ENCODE data around the gene ETS1.

The ETS1 gene

GRCh38 chr11:128523641-128524040 lies 63.7 kb downstream of the ETS1 start:
- in situ Hi-C loops (cut with HindIII; ENCODE audit: low sequenced_read_pairs), result loop anchor here (25.0 kb wide), 1 partner anchor 89 kb away; no protein-coding TSS in a partner anchor

GRCh38 chr11:128522943-128523518 lies 64.3 kb downstream of the ETS1 start:
- in situ Hi-C loops (cut with HindIII; ENCODE audit: low sequenced_read_pairs), result loop anchor here (25.0 kb wide), 1 partner anchor 89 kb away; no protein-coding TSS in a partner anchor

- in situ Hi-C loops (cut with HindIII; ENCODE audit: low sequenced_read_pairs), result loop anchor here (25.0 kb wide), 1 partner anchor 90 kb away; no protein-coding TSS in a partner anchor
These were observed 65.1 kb downstream of the ETS1 start for GRCh38 chr11:128522055-128522942.

GRCh38 chr11:128521682-128522054 lies 65.7 kb downstream of the ETS1 start:
- in situ Hi-C loops (cut with HindIII; ENCODE audit: low sequenced_read_pairs), result loop anchor here (25.0 kb wide), 1 partner anchor 91 kb away; no protein-coding TSS in a partner anchor

GRCh38 chr11:128520888-128521681 lies 66.3 kb downstream of the ETS1 start:
- in situ Hi-C loops (cut with HindIII; ENCODE audit: low sequenced_read_pairs), result loop anchor here (25.0 kb wide), 1 partner anchor 91 kb away; no protein-coding TSS in a partner anchor

- in situ Hi-C loops (cut with HindIII; ENCODE audit: low sequenced_read_pairs), result loop anchor here (25.0 kb wide), 1 partner anchor 92 kb away; no protein-coding TSS in a partner anchor
These were observed 67.0 kb downstream of the ETS1 start for GRCh38 chr11:128520206-128520887.

GRCh38 chr11:128519338-128519737 lies 68.0 kb downstream of the ETS1 start:
- in situ Hi-C loops (cut with HindIII; ENCODE audit: low sequenced_read_pairs), result loop anchor here (25.0 kb wide), 1 partner anchor 93 kb away; no protein-coding TSS in a partner anchor

- in situ Hi-C loops (cut with HindIII; ENCODE audit: low sequenced_read_pairs), result loop anchor here (25.0 kb wide), 1 partner anchor 94 kb away; no protein-coding TSS in a partner anchor
These were observed 68.7 kb downstream of the ETS1 start for GRCh38 chr11:128518493-128519207.

GRCh38 chr11:128517451-128518230 lies 69.7 kb downstream of the ETS1 start:
- in situ Hi-C loops (cut with HindIII; ENCODE audit: low sequenced_read_pairs), result loop anchor here (25.0 kb wide), 1 partner anchor 95 kb away; no protein-coding TSS in a partner anchor

- in situ Hi-C loops (cut with HindIII; ENCODE audit: low sequenced_read_pairs), result loop anchor here (25.0 kb wide), 1 partner anchor 95 kb away; no protein-coding TSS in a partner anchor
These were observed 70.5 kb downstream of the ETS1 start for GRCh38 chr11:128516886-128517285.

- in situ Hi-C loops (cut with HindIII; ENCODE audit: low sequenced_read_pairs), result loop anchor here (25.0 kb wide), 1 partner anchor 96 kb away; no protein-coding TSS in a partner anchor
These were observed 71.3 kb downstream of the ETS1 start for GRCh38 chr11:128515826-128516778.

- in situ Hi-C loops (cut with HindIII; ENCODE audit: low sequenced_read_pairs), result loop anchor here (25.0 kb wide), 1 partner anchor 97 kb away; no protein-coding TSS in a partner anchor
These were observed 72.3 kb downstream of the ETS1 start for GRCh38 chr11:128515086-128515485.

GRCh38 chr11:128513915-128514681 lies 73.3 kb downstream of the ETS1 start:
- in situ Hi-C loops (cut with HindIII; ENCODE audit: low sequenced_read_pairs), result loop anchor here (25.0 kb wide), 1 partner anchor 98 kb away; no protein-coding TSS in a partner anchor

GRCh38 chr11:128512474-128512996 lies 74.8 kb downstream of the ETS1 start:
- in situ Hi-C loops (cut with HindIII; ENCODE audit: low sequenced_read_pairs), result loop anchor here (25.0 kb wide), 1 partner anchor 100 kb away; no protein-coding TSS in a partner anchor

- in situ Hi-C loops (cut with HindIII; ENCODE audit: low sequenced_read_pairs), result loop anchor here (25.0 kb wide), 1 partner anchor 101 kb away; no protein-coding TSS in a partner anchor
These were observed 75.6 kb downstream of the ETS1 start for GRCh38 chr11:128511712-128512111.
